Left hindlimb (tissue), 1 donor: ENCODE data around the gene XKRX.

ENCODE experiments used
- DNase-seq: peaks from one replicate; pipeline ENCODE4 v3.0.0-alpha.2; 2018

The XKRX gene

DNA sequence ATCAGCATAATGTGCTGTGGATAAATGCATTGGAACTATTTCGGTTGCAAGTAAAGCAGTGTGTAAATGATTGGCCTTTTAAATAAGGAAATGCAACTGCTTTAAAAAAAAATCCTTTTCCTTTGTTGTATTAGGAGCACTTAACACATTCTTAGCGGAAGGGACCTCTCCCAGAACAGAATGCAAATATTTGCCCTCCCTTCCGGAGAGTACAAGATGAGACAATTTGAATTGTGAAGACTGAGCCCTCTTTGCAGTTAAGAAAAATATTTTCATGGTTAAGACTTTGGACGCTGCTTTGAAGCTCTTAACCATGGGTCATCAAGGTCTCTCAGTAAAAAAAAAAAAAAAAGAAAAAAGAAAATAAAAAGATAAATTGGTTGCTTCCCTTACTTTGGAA is 45.1 kb downstream of the XKRX start:
- DNase-seq, result no peak

DNA sequence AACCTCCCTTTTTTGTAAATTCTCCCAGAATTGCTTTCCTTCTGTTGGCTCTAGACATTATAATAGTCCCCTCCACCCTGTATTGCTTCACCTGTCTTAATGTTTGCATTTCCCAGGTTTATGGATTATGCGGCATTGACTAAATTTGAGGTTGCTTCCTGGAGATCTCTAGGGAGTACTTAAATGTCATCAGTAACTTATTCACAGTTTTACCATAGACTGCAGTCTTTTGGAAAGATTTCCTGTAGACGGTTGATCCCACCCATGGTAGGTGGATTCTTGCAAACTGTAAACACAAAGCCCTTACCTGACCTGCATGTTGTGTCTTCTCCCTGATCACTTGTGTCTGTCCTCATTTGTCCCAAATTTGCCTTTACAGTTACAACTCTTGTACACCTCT is 48.3 kb downstream of the XKRX start:
- DNase-seq, result no peak

DNA sequence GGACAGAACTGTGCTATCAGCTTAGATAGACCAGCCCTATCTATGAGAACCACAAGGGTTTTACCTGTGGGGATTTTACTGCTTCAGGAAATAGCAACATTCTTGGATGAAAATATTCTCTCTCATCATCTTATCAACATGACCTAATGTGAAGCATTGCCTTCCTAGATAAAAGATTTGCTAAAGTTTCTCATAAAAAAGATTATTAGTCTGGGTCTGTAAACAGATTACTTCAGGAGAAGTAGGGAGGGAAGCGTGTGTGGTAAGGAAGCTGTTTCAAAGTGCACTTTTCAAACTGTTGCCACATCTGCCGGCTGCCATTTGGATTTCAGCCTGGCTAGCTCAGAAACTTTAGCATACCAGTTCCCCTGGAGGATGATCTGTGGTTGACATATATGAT is 54.4 kb downstream of the XKRX start, which contains the start of gene NOX1:
TSS of gene NOX1 (minus strand) at position 35 of the 400 bp plus-strand sequence. CDS start 220 bp downstream, outside the sequence.
- no peak for DNase-seq

DNA sequence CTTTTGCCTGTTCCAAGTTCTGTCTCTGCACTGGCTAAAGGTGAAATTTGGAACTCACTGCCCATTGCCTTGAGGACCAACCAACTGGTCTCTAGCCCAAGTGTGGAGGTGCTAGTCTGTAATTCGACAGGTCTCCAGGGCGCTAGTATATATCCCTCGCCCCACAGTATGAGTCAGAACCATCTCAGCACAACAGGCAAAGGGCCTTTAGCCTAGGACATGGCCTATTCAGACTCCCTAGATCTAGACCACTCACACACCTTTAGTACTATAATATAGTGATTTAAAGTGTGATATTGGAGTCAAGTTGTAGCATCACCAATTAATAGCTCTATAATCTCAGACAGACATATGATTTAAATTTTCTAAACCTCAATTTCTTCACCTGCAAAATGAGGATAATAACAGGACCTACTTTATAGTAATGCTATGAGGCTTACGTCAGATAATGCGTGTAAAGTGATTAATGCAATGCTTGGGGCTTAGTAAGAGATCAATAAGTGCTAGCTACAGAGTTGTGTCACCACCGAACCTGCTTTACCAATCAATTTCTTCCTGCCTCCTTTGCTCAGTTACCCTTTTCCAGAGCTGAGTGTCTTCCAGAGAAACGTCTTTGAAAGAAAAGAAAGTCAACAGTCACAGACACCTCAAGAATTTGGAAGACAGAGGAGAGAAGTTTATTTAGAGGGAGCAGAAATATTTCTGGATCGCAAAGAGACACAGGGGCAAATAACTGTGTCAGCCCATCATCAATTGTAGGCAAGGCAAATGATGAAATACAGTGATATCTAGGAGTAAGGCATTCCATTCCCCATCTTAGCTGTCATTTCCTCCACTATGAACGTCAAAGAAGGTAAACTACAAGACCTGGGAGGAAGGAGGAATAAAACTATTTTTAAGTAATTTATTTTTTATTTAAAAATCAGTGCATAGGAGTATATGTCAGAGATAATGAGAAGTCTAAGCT is 56.8 kb downstream of the XKRX start:
- DNase-seq, result no peak

DNA sequence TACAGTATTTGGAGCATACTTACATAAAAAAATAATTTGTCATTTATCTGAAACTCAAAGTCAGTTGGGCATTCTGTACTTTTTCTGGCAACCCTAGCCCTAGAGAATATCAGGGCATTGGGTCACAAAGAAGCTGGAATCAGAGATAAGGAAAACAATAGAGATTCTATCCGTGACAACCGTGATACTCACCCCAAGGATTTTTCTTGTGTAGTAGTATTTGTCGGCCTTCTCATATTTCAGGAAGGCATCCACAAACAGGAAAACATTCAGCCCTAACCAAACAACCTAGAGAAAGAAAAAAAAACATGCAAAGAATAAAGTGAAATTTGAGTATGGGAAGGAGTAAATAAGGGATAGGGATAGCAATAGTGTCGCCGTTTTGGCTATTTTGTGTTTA is 58.2 kb downstream of the XKRX start:
- DNase-seq, result no peak

DNA sequence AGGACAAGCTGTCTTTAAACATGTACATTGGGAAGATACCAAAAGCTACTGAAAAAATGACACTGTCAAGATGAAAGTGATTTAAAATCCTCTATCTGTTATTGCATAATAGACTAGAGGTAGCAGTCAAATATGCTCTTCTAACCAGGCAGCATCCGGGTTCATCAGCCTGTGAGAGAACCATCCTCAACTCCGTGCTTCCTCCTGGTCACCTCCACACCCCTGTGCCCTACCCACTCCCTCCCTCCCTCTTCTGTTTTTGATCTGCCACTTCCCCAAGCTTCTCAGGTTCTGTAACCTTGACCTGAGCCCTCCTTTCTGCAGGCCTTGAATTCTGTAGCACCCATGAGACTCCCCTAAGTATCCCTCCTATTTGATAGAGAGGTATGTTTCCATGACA is 60.4 kb downstream of the XKRX start:
- no peak for DNase-seq

DNA sequence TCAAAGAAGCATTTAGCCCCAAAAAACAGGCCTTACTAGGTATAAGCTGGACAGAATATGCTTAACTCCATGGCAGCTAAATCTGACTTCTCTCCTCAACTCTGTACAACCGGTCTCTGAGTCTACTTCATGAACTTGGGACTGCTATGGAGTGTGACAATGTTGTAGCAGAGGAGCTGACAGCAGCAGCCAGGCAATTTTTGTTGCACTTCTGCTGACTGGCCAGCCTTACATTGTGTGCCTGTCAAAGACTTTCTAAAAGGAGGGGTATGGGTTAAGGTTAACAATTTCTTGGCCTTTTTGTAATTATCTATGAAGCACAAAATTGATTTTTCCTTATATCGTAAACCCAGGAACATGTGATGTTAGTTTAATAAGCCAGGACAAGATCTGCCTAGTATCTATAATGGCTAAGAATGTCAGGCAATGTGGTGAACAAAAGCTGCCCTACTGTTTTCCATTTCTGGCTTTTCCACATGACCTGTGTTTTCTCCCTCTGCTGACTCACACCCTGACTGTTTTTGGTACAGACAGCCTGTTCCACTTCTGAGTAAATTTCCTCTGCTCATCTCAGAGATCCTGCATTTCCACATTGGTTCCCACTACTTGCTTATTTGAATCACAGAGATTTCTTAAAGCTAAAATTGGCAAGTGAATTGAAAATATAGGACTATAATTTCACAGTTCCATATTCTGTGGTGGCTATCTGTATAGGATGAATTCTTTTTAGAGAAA is 63.9 kb downstream of the XKRX start:
- no peak for DNase-seq
